ENCODE measurements around the gene PRRT1. TPM values are rescaled to one million over a fixed set of nuclear protein-coding genes. Genes with fewer than 3 reads are reported as not detected.

Gene PRRT1
- total RNA-seq, 1 donor from 2014 or later: 0.20 TPM

- DNase-seq: no peak
These were observed 22.7 kb upstream of the PRRT1 start for GRCh38 chr6:32174416-32174815.

- DNase-seq: no peak
These were observed 21.4 kb upstream of the PRRT1 start for GRCh38 chr6:32173051-32173727.

DNA sequence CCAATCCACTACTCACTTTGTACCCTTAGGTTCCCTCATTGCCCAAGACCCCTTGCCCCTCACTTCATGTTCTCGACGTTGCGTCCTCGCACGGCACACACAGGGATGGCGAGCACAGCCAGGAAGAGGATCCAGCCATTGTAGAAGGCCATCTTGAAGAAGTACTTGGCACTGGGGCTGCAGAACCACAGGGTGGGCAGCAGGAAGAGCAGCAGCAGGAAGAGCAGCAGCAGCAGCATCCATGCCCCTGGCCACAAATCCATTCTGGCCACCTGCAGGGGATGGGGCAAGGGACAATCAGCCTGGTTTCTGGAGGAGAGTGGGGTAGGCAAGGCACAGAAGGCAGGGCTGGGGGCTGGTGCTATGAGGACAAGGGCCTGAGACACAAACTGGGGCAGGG lies 19.5 kb upstream of the PRRT1 start:
- DNase-seq: no peak

- no peak for DNase-seq
These were observed 18.6 kb upstream of the PRRT1 start for GRCh38 chr6:32170294-32170693.

DNA sequence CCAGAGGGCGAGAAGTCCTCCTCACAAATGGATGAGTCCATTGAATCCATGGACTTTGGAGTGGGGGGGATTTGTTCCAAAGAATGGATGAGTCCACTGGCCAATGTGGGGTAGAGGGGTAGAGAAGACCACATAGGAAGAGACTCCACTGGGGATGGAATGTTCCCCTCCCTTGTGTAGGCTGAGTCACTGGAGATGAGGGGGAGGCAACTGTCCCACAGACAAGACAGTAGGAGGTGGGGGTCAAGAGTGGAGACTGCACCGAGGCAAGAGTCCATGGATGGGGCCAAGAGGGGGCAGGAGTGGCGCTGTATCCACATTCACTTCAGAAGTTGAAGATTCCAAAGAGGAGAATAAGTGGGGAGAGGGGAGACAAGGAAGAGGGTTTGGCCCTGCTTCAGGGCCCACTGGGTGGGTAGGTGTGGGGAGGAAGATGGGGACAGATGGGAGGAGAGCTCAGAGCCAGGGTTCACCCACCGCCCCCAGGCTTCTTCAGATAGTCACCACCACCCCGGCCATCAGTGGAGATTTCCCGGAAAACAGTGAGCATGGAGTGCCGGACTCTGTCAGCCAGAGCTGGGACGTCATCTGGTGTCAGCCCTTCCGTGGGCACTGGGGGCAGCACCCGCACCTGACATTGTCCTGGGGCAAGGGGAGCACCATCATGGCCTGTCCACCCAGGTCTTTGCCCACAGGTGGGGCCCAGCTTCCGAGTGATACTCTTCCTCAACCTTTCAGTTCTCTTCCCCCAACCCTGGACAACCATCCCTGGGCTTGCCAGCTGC lies 17.3 kb upstream of the PRRT1 start:
- DNase-seq: no peak

GRCh38 chr6:32168350-32168749 lies 16.6 kb upstream of the PRRT1 start:
- DNase-seq: no peak

DNA sequence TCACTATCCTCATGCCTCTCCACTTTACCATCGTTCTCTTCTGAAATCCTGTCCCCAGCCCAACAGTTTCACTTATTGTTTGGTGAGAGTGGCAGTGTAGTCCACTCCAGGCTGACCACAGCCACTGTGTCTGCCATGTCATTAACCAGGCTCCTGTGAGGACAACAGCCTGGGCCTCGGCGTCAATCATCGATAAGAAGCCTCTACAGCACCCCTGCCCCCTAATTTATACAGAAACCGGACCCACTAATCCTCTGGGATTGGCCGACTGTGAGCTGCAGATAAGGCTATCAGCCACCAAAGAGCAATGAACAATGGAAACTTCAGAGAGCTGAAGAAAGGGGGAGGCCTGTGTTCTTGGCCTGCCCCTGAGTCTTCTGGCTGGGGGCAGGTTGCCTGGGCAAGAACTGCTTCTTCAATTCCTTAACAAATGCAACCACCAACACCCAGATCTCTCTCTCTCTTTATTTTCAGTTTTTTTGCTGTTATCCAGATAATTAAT lies 16.1 kb upstream of the PRRT1 start:
- no peak for DNase-seq

DNA sequence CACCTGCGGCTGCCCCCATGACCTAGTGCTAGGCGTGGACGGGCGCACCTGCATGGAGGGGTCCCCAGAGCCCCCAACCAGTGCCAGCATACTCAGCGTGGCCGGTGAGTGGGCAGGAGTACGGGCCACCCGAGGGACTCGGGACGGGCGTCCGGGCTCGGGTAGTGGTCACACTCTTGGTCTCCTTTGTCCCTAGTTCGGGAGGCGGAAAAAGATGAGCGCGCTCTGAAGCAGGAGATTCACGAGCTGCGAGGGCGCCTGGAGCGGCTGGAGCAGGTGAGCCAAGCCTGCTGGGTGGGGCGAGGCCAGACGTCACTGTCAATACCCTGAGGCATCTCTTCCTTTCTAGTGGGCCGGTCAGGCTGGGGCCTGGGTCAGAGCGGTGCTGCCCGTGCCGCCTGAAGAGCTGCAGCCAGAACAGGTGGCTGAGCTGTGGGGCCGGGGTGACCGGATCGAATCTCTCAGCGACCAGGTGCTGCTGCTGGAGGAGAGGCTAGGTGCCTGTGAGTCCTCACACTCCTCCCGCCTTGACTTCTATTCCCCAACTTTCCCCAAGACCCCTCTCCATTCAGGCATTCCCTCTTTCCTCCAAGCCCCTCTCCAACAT lies 15.5 kb upstream of the PRRT1 start:
- DNase-seq: no peak

GRCh38 chr6:32166411-32167061 lies 14.8 kb upstream of the PRRT1 start:
- DNase-seq: no peak

- DNase-seq: no peak
These were observed 12.6 kb upstream of the PRRT1 start, which contains the start of gene EGFL8 for GRCh38 chr6:32164295-32164694. Gene EGFL8, plus strand, starts transcription at chr6:32164595. Its CDS starts 1,571 bp downstream, at chr6:32166166.

DNA sequence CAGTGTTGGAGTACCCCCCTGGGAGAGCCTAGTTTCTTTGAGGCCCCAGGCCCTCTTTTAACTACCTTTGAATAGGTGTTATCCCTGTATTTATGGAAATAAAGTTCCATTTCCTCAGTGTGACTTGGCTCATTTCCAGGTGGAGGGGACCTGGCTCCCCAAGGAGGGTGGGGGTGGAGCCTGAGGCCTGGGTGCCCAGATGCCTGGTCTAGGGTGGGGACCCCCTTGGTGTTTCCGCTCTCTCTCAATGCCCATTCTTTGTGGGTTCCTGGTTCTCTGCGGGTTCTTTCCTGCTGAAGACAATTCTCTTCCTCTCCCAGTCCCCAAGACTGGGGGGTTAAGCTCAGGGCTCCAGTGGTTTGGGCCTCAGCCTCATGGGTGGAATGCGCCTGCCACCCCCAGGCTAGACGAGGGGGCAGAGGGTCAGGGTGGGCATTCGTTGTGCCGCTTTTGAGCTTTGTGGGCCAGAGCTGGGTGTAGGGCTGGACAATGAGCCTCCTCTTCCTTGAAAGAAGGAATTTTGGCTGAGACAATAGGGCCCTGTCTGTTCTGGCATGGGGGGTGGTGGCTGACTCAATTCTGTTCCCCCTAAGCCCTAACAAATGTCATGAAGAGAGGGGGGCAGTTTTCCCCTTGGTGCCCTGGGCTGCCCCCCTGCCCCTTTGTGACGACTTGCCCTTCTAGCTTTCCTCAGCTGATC lies 12.0 kb upstream of the PRRT1 start:
- no peak for DNase-seq

GRCh38 chr6:32158052-32158451 lies 6.3 kb upstream of the PRRT1 start:
- no peak for DNase-seq

- no peak for DNase-seq
These were observed 5.2 kb upstream of the PRRT1 start for GRCh38 chr6:32156891-32157290.

GRCh38 chr6:32154514-32155161 lies 2.9 kb upstream of the PRRT1 start:
- no peak for DNase-seq

- DNase-seq: peak; percentile 95
These were observed 2.1 kb upstream of the PRRT1 start, which contains the start of gene PPT2 for GRCh38 chr6:32153564-32154513. Gene PPT2, plus strand, starts transcription at chr6:32154141. Its CDS starts 454 bp downstream, at chr6:32154595.

DNA sequence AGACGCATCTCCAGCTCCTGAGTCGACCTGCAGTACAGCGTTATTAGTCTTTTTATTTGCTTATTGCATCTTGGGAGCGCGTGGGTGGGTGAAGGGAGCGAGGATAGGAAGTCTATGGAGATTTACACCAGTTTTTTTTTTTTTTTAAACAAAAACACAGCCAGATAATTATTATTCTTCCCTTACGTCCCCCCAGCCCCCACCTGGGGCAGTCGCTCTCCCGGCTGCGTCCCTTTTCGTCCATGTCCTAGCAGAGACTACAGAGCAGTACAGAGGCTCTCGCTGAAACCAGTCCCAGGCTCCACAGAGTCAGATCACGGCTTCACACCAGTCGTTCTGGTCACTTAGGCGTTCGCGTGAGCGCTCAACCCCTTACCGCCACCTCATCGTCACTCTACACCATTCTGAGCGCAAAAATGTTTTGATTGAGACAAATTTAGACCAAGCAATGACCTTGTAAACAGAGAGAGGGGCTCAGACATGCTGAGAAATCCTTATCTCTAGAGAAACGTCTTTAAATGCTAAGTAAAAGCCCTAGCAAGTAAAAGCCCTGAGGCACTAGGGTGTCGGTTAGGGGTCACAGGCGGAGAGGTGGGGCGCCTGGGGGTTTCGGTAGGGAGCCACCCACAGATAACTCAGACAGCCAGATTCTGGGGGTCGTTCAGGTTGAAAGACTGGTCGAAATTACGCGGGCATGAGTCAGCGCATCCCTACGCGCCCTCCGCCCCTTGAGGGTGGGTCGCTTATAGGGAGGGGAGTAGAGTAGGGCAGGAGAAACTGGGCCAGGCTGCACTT lies 1.2 kb upstream of the PRRT1 start:
- no peak for DNase-seq

- DNase-seq: no peak
These were observed 417 bp downstream of the PRRT1 start for GRCh38 chr6:32151181-32151862.

Measured in skin of body (tissue), 2 donors.